HG02852 (cell line): Measurements from ENCODE around the gene SUGCT.
"Not testable (repeated sequence)": the region's sequence is repeated elsewhere in the genome, so short reads cannot be mapped to it uniquely, and the experiment has no call there.

Source experiments
- ATAC-seq: cut with Tn5 transposase; IDR thresholded peaks from one replicate; pipeline ENCODE4 v1.9.1; 2021; ENCODE audit warnings: mild to moderate bottlenecking, moderate library complexity; ENCODE audit not compliant: unreplicated experiment

The SUGCT gene

DNA sequence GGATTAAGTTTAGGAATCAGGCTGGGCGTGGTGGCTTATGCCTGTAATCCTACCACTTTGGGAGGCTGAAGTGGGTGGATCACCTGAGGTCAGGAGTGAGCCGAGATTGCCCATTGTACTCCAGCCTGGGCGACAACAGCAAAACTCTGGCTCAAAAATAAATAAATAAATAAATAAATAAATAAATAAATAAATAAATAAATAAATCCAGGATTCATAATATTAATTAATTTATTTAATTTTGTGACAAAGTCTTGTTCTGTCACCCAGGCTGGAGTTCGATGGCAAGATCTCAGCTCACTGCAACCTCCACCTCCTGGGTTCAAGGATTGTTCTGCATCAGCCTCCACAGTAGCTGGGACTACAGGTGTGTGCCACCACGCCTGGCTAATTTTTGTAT, 4.2 kb downstream of the SUGCT start:
- ATAC-seq = no peak

DNA sequence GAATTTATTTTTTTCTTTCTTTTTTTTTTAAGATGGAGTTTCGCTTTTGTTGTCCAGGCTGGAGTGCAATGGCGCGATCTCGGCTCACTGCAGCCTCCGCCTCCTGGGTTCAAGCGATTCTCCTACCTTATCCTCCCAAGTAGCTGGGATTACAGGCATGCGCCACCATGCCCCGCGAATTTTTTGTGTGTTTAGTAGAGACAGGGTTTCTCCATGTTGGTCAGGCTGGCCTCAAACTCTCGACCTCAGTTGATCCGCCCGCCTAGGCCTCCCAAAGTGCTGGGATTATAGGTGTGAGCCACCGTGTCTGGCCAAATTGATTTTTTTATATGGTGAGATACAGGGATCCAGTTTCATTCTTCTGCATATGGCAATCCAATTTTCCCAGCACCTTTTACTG, 5.1 kb downstream of the SUGCT start:
- not testable (repeated sequence) for ATAC-seq

DNA sequence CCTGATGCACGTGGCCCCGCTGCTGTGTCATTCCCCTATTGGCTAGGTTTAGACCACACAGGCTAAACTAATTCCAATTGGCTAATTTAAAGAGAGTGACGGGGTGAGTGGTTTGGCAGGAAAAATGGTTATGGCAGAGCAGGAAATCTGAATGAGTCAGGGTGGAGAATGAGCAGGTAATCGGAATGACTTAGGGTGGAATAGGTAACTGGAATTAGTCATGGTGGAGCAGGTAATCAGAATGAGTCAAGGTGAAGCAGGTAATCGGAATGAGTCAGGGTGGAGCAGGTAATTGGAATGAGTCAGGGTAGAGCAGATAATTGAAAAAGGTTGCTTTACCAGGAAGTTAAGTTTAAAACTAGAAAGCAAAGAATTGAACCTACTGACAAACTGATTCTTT, 7.1 kb downstream of the SUGCT start:
- not testable (repeated sequence) for ATAC-seq

DNA sequence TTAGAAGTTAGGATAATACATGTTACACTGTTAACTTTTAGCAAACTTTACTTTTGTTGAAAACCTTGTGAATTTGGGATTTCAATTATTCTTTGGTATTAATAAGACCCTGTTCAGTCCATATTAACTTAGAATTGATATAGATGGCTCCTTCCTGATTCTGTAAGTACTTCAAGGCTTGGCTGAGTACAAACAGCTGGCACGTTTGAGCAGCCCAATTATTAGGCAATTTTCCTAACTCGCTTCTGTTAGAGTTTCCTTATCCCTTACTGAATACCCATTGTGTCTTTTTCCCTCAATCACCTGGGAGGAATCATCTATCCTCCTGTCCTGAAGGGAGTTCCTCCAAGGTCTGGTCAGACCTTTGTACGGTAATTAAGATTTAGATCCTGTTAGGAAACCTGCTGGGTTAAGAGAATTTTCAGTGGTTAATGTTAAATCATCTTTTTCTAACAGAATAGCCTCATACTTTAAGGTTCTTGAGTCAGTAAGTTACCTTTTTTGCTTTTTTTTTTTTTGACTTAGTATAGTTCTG, 10.9 kb downstream of the SUGCT start:
- not testable (repeated sequence) for ATAC-seq

DNA sequence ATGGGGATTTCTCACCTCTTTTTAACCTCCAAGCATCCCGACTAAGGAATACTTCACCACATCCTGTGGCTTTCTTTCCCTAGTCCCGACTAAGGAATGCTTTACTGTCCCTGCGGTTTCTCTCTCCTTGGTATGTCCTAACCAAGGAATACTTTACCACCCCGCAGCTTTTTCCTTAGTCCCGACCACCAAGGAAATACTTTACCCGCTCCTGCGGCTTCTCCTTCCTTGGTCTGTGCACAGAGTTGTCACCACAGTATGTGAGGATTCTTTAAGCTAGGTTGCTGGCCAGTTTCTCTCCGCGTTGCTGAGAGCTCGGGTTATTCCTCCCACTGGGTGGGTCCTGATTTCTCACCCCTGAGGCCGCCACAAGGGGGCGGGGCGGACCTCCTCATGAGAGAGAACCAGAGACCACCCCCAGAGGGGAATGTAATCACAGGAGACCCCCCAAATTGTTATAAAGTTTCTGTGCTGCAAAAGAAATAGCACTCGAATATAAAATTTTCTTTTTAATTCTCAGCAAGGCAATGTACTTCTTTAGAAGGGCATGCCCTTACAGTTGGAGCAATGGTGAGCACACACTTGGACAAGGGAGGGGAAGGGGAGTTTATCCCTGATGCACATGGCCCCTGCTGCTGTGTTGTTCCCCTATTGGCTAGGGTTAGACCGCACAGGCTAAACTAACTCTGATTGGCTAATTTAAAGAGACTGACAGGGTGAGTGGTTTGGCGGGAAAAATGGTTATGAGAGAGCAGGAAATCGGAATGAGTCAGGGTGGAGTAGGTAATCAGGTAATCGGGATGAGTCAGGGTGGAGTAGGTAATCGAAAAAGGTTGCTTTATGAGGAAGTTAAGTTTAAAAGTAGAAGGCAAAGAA, 12.8 kb downstream of the SUGCT start:
- ATAC-seq = no peak

DNA sequence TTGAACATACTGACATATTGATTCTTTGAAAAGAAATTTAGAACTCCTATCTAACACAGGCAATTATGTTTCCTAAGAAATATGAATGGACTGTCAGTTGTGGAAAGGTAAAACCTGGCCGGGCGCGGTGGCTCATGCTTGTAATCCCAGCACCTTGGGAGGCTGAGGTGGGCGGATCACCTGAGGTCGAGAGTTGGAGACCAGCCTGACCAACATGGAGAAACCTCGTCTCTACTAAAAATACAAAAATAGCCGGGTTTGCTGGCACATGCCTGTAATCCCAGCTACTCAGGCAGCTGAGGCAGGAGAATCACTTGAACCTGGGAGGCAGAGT, 13.4 kb downstream of the SUGCT start:
- not testable (repeated sequence) for ATAC-seq

DNA sequence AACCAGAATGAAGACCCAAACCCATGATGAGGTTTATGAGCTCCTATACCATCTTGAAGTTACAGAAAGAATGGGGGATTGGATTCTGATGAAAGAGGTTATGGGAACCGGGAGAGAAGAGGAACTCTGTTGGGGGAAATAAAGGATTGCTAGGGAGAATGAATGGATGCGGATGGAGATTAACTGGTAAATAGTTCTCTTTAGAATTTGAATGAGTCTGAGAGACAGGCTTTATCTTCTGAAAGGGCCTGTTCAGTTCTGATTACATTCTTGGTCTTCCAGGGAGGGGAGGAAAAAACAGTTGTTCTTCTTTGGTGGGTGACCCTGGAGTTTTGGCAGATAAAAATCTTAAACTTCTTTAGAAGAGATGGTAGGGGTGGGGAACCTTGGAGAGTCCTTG, 13.9 kb downstream of the SUGCT start:
- no peak for ATAC-seq

DNA sequence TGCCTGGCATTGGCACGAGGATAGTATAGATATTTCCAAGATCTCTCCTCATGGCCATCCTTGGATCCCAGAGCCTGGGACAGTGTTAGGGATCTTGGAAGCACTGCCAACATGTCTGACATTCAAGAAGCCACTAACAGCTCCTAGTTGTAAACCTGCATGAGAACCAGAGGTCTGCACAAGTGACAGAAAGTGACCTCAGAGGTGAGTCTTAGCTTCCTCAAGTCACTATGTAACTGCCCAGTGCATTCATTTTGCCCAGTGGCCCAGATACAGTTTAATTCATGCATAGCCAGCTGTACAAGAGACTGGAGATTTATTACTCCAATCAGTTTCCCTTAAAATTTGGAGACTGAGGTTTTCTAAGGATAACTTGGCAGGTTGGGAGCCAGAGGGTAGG, 16.7 kb downstream of the SUGCT start:
- no peak for ATAC-seq

GRCh38 chr7:40156988-40157387, 22.2 kb downstream of the SUGCT start:
- no peak for ATAC-seq

DNA sequence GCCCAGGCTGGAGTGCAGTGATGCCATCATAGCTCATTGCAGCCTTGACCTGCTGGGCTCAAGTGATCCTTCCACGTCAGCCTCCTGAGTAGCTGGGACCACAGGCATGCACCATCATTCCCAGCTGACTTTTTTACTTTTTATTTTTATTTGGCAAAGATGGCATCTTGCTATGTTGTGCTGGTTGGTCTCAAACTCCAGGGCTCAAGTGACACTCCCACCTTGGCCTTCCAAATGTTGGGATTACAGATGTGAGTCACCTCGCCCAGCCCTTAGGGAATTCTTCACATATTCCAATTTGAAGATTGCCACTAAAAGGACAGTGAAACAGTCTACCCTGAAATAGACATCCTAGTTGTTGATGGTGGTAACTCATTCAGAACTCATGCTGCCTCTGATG, 27.7 kb downstream of the SUGCT start:
- ATAC-seq = no peak

DNA sequence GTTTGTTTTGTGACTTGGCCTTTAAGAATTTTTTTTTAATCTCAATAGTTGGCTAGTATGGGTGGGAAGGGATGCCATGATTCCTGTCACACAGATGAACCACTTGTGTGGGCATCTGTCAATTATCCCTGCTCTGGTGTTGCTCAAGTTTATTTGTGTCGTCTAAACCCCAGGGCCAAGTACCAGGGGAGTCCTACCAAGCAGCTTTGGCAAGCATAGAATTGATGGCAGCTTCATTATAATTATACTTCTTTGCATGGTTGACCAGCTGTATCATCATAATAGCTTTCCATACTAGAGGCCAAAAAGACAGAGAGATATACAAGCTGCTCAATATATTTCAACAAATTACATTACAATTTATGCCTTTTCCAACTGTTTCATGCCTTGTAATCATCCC, 30.4 kb downstream of the SUGCT start:
- no peak for ATAC-seq

DNA sequence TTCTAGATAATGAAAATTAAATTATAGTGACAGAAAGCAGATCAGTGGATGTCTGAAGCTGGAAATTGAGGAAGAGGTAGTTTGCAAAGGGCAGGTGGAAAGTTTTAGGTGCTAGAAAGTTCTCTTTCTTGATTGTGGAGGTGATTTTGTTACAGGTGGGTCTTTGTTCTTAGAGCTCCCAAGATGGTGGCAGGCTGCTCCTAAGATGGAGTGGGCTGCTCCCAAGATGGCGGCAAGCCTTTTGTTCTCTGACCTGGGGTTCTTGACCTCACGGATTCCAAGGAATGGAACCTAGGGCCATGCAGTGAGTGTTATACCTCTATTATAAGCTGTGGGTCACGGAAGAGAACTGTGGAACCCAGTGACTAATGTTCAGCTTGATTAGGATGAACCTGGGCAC, 32.5 kb downstream of the SUGCT start:
- no peak for ATAC-seq

GRCh38 chr7:40168266-40168665, 33.5 kb downstream of the SUGCT start:
- not testable (repeated sequence) for ATAC-seq

DNA sequence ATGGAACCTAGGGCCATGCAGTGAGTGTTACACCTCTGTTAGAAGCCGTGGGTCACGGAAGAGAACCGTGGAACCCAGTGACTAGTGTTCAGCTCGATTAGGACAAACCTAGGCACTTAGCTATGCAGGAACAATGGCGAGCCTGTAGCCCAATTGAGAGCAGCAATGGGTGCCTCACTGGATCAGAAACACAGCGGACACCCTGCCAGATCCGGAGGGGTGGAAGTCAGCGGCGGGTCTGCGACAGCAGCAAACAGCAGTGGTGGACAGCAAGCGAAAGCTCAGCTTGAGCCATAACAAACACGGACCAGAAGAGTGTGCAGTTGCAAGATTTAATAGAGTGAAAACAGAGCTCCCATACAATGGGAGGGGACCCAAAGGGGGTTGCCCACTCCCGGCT, 38.3 kb downstream of the SUGCT start:
- not testable (repeated sequence) for ATAC-seq

DNA sequence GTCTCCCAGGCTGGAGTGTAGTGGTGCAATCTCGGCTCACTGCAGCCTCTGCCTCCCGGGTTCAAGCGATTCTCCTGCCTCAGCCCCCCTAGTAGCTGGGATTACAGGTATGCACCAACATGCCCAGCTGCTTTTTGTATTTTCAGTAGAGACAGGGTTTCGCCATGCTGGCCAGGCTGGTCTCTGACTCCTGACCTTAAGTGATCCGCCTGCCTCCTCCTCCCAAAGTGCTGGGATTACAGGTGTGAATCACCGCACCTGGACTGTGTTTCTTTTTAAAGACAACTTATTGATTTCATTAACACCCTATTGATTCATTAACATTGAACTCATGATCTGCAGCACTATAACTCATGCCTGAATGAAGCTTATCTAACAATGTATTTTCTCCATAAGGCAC, 40.5 kb downstream of the SUGCT start:
- not testable (repeated sequence) for ATAC-seq

GRCh38 chr7:40175725-40176510, 41.1 kb downstream of the SUGCT start:
- no peak for ATAC-seq

GRCh38 chr7:40177071-40177470, 42.3 kb downstream of the SUGCT start:
- ATAC-seq = no peak

GRCh38 chr7:40182452-40182851, 47.6 kb downstream of the SUGCT start:
- no peak for ATAC-seq

GRCh38 chr7:40186586-40186985, 51.8 kb downstream of the SUGCT start:
- ATAC-seq = no peak

- no peak for ATAC-seq
Measured at GRCh38 chr7:40192036-40192435, 57.2 kb downstream of the SUGCT start.

DNA sequence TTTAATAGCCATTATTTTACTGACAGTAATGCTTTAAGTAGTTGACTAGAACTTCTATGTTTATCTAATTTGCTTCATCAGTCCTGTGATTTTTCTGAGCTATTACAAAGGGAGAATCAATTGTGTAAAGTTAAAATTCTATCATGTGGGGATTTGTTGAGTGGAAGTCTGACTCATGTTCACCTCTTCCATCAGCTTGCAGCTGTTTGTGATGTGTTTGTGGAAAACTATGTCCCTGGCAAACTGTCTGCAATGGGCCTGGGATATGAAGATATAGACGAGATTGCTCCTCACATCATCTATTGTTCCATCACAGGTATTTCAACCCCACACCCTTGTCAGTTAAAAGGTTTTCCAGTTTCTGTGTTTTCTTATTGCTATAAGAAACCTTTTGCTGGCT, 59.9 kb downstream of the SUGCT start:
- no peak for ATAC-seq

GRCh38 chr7:40197527-40197926, 62.7 kb downstream of the SUGCT start:
- no peak for ATAC-seq
